ENCODE measurements around the gene KNDC1. TPM values are rescaled to one million over a fixed set of nuclear protein-coding genes. Genes with fewer than 3 reads are reported as not detected.

The KNDC1 gene
- total and polyA plus RNA-seq, 2 donors (not counting 1 experiment from before 2014, with no cell fraction given), result 0.17 to 0.45 TPM

GRCh38 chr10:133166828-133167692 lies 7.0 kb downstream of the KNDC1 start:
- Histone ChIP-seq H4K20me1 (ENCODE audit: control insufficient read depth, insufficient read depth, low read length, poor library complexity, severe bottlenecking) (no peaks in the 10 kb centered on the region), H3K4me2 (replicated peaks; ENCODE audit: low read depth, low read length, poor library complexity, severe bottlenecking) (no peak overlapping the region), H3K27ac (ENCODE audit: low read length in 2 of 2) (no peak overlapping the region), H2AFZ (ENCODE audit: insufficient read depth, low read depth, low read length, poor library complexity, severe bottlenecking) (no peak overlapping the region), H3K4me1 (ENCODE audit: control insufficient read depth in 2 of 2, insufficient read depth in 2 of 2, low read length in 2 of 2) (no peaks in the 10 kb centered on the region), H3K4me3 (ENCODE audit: control extremely low read depth in 1 of 5, extremely low read depth in 1 of 5, insufficient read depth in 1 of 5, low read depth in 2 of 5, low read length in 4 of 5) (no peak overlapping the region), H3K9me3 (ENCODE audit: control extremely low read depth in 1 of 3, control insufficient read depth in 2 of 3, insufficient read depth in 1 of 3, low read length in 2 of 3) (peaks cover 0 to 18% (median 0%) of the 10 kb centered on the region in 3 donors), H3K27me3 (replicated peaks in 1 of 4; ENCODE audit: control extremely low read depth in 1 of 4, control insufficient read depth in 3 of 4, insufficient read depth in 4 of 4, low read length in 3 of 4) (peaks cover 0 to 14% (median 0%) of the 10 kb centered on the region in 4 experiments), H3K79me2 (ENCODE audit: control insufficient read depth, insufficient read depth, low read length) (no peaks in the 10 kb centered on the region), H3K36me3 (replicated peaks in 1 of 2; ENCODE audit: control extremely low read depth in 1 of 2, control insufficient read depth in 1 of 2, extremely low read depth in 1 of 2, insufficient read depth in 2 of 2, low read length in 1 of 2) (no peaks in the 10 kb centered on the region), H3K9ac (ENCODE audit: low read length) (no peak overlapping the region)
- CTCF ChIA-PET, result no interaction called here
- POLR2A ChIA-PET, result no interaction called here
- intact Hi-C loops (cut with micrococcal nuclease), result no loop called here
- 96% methylated on average over 61 of the region's 66 CpGs for WGBS (ENCODE audit: insufficient coverage)
- peaks cover 16% of the 10 kb centered on the region for H3K27me3 Mint-ChIP-seq
- no peak overlapping the region for H3K27ac Mint-ChIP-seq
- no peaks in the 10 kb centered on the region for H3K4me1 Mint-ChIP-seq
- ATAC-seq (ENCODE audit: low read depth), result no peak
- no peak for DNase-seq
- peaks cover 3% of the 10 kb centered on the region for H3K9me3 Mint-ChIP-seq (ENCODE audit: insufficient read depth)
- TF ChIP-seq EZH2 (IDR thresholded peaks at IDR 0.05; ENCODE audit: borderline replicate concordance, insufficient read depth, low read depth, low read length, poor library complexity, severe bottlenecking), result no peak
- TF ChIP-seq CTCF (IDR thresholded peaks at IDR 0.05), result no peak
- no peak overlapping the region for H3K4me3 Mint-ChIP-seq
